ENCODE results near the gene SLC39A5. TPM values are rescaled to one million over a fixed set of nuclear protein-coding genes. Genes with fewer than 3 reads are reported as not detected.

Gene SLC39A5
- polyA plus RNA-seq, 1 of the 3 experiments (the other 2 are of a cell fraction) = 0.12 TPM

GRCh38 chr12:56258068-56258819 lies 28.4 kb downstream of the SLC39A5 start, which contains the start of gene ANKRD52:
Gene ANKRD52 (minus strand): TSS chr12:56258384. CDS start chr12:56258269, 115 bp downstream.
- Histone ChIP-seq H3K4me1 (ENCODE audit: control insufficient read depth in 1 of 2, insufficient read depth in 2 of 2, low read depth in 1 of 2, low read length in 1 of 2) (peaks cover 15 to 19% of the 10 kb centered on the region in 2 experiments), H3K9me2 (no peaks in the 10 kb centered on the region), H2AFZ (ENCODE audit: low read depth) (peak within 1 kb of the TSS; percentile 94), H3K36me3 (replicated peaks in 1 of 2; ENCODE audit: control insufficient read depth in 1 of 2, insufficient read depth in 2 of 2, low read length in 1 of 2) (peaks cover 30% of the 10 kb centered on the region in 2 experiments), H3K79me2 (ENCODE audit: insufficient read depth) (peaks cover 48% of the 10 kb centered on the region), H3K27ac (ENCODE audit: low read depth in 2 of 2, low read length in 1 of 2) (peak within 1 kb of the TSS; percentile 75 to 92), H3K9me3 (no peaks in the 10 kb centered on the region), H3K9ac (peak within 1 kb of the TSS; percentile 91), H4K20me1 (ENCODE audit: insufficient read depth) (peaks cover 23% of the 10 kb centered on the region), H3K4me3 (ENCODE audit: low read depth in 2 of 2, low read length in 1 of 2) (peak within 1 kb of the TSS; percentile 90 to 95), H3F3A (replicated peaks; ENCODE audit: insufficient read depth) (peaks cover 45% of the 10 kb centered on the region), H3K4me2 (peak within 1 kb of the TSS; percentile 97), H3K27me3 (ENCODE audit: insufficient read depth) (no peaks in the 10 kb centered on the region)
- POLR2A ChIA-PET = interaction anchor here (0.6 to 2.1 kb wide), 5 partner anchors 9 to 102 kb away, joined by 3 to 12 read pairs (median 4); partner anchors contain the start of genes CNPY2, COQ10A, RNF41 and SMARCC2
- CTCF ChIA-PET = interaction anchor here (0.6 to 5.4 kb wide), 45 partner anchors 9 to 1282 kb away, joined by 3 to 58 read pairs (median 5); partner anchors contain the start of genes CNPY2, COQ10A, RNF41 and SLC39A5
- 0% methylated on average over 34 of the region's 78 CpGs for WGBS (ENCODE audit: low lambda C conversion rate)
- peak; percentile 98 for DNase-seq
- TF ChIP-seq FOSL2 (IDR thresholded peaks at IDR 0.05; ENCODE audit: borderline replicate concordance, low read depth) = no peak
- no peak for TF ChIP-seq ZBTB33 (IDR thresholded peaks at IDR 0.05; ENCODE audit: borderline replicate concordance, low read depth)
- no peak for TF ChIP-seq NRF1 (IDR thresholded peaks at IDR 0.05; ENCODE audit: low read depth, low read length)
- no peak; a peak in 1 of 4 replicates for TF ChIP-seq EP300 (IDR thresholded peaks at IDR 0.05; ENCODE audit: borderline replicate concordance in 1 of 2, low read depth in 1 of 2, low read length in 1 of 2)
- TF ChIP-seq YY1 (IDR thresholded peaks at IDR 0.05; ENCODE audit: low read depth) = 0 out of 2 replicates have a peak, but pooled peaks have one; percentile 47
- no peak for TF ChIP-seq GATA2 (CRISPR knock-in tag; IDR thresholded peaks at IDR 0.05)
- TF ChIP-seq SIN3A (IDR thresholded peaks at IDR 0.05; ENCODE audit: borderline replicate concordance, low read depth, low read length) = no peak; the same call in 1 of the 2 replicates
- TF ChIP-seq PBX3 (IDR thresholded peaks at IDR 0.05) = 0 out of 2 replicates have a peak, but pooled peaks have one; percentile 4
- no peak for TF ChIP-seq USF2 (IDR thresholded peaks at IDR 0.05; ENCODE audit: borderline replicate concordance, low read depth, low read length)
- peak; percentile 37; the same call in 1 of the 2 replicates for TF ChIP-seq POLR2AphosphoS5 (IDR thresholded peaks at IDR 0.05; ENCODE audit: low read depth, low read length)
- TF ChIP-seq IRF3 (IDR thresholded peaks at IDR 0.05; ENCODE audit: low read depth, low read length) = no peak
- no peak for TF ChIP-seq RXRA (IDR thresholded peaks at IDR 0.05; ENCODE audit: borderline replicate concordance, low read depth)
- no peak for TF ChIP-seq JUND (IDR thresholded peaks at IDR 0.05)
- TF ChIP-seq MEF2A (IDR thresholded peaks at IDR 0.05; ENCODE audit: borderline replicate concordance, low read depth) = no peak
- TF ChIP-seq MXI1 (IDR thresholded peaks at IDR 0.05; ENCODE audit: low read depth, low read length) = 0 out of 2 replicates have a peak, but pooled peaks have one; percentile 0
- peak; percentile 32 for TF ChIP-seq MAX (IDR thresholded peaks at IDR 0.05; ENCODE audit: low read depth)
- no peak for TF ChIP-seq TEAD4 (IDR thresholded peaks at IDR 0.05; ENCODE audit: borderline replicate concordance, insufficient read depth)
- no peak for TF ChIP-seq RFX5 (IDR thresholded peaks at IDR 0.05; ENCODE audit: low read length)
- TF ChIP-seq RAD21 (IDR thresholded peaks at IDR 0.05; ENCODE audit: low read length) = peak; percentile 8; the same call in 1 of the 2 replicates
- TF ChIP-seq USF1 (IDR thresholded peaks at IDR 0.05; ENCODE audit: borderline replicate concordance, low read depth) = no peak
- peak; percentile 60; the same call in 1 of the 2 replicates for TF ChIP-seq TAF1 (IDR thresholded peaks at IDR 0.05; ENCODE audit: borderline replicate concordance, low read depth, low read length)
- TF ChIP-seq SMC3 (IDR thresholded peaks at IDR 0.05; ENCODE audit: low read depth, low read length) = peak; percentile 46; the same call in 1 of the 2 replicates
- TF ChIP-seq CTCF (IDR thresholded peaks at IDR 0.05) = peak; percentile 68
